NCI-H1105 treated with DMSO at 0.1 percent for 48 hours (cell line): ENCODE data around the gene BRCA2.

Source experiments
- DNase-seq: peaks from one replicate; lab custom pipeline; 2025; lab: John Stamatoyannopoulos, UW

Gene BRCA2

DNA sequence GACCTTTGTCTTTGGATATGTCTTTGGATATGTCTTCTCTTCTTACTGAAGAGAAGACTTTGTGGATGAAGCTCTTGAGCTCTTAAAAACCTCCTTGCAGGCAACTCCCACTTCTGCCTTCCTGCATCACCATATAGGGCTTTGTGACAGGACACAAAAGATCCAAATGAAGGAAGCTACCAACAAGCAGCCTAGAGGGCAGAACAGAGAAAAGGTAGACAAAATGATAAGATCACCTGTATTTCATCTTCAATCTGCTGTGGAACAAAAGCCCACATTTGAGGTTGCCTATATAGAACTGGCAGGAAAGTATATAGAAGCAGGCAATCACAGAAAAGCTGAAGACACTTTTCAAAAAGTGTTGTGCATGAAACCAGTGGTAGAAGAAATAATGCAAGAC lies 70.1 kb downstream of the BRCA2 start:
- DNase-seq, result no peak

DNA sequence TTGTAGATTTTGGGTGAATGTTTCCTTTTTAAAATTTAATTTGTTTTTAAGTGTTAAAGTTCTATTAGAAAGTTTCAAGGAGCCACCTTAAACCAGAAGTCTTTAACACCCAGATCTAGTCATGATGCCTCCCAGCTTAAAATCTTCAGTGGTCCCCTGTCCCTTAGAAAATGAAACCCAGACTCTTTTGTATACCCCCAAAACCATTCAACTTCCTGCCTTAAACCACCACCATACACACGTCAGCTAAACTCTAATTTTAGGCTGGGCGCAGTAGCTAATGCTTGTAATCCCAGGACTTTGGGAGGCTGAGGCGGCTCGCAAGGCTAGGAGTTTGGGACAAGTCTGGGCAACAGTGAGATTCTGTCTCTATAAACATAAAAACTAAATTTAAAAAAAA lies 74.7 kb downstream of the BRCA2 start:
- DNase-seq, result no peak

DNA sequence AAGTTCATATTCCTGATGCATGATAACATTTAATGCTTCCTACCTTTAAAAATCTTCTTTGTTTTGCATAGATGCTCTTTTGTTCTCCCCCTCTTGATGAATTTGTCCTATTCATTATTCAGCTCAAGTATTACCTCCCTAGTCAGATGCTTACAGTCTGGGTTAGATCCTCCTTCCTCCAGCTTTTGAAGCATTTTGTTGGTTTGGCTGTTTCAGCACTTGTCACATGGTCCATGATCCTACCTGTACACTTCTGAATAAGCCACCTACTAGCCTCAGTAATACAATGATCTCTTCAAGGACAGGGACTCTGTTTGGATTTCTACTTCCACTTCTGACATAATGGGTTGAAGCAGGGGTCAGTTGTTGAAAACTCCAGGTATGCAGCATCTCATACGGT lies 75.2 kb downstream of the BRCA2 start:
- DNase-seq, result no peak

DNA sequence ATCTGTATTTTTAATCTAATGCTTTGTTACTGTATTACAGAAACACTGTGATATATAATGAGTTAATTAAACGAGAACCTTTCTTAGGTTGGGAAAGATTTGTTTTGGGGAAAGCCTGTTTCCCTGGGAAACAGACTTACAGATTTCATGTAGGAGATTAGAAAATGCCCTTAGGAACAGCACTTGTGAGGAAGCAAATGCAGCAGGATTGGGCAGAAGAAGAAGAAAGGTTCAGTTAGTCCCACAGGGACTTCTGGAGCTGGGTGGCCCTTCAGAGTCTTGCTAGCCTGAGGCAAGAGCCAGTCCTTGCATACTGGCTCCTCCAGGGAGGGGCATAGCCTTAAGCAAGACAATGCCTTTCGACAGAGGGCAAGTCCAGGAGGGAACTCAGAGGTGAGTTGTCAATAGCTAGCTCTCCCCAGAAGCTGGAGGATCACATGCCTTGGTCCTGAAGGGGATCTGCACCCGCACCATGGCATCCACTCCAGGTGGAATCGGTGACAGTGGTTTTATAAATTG lies 75.9 kb downstream of the BRCA2 start:
- no peak for DNase-seq

DNA sequence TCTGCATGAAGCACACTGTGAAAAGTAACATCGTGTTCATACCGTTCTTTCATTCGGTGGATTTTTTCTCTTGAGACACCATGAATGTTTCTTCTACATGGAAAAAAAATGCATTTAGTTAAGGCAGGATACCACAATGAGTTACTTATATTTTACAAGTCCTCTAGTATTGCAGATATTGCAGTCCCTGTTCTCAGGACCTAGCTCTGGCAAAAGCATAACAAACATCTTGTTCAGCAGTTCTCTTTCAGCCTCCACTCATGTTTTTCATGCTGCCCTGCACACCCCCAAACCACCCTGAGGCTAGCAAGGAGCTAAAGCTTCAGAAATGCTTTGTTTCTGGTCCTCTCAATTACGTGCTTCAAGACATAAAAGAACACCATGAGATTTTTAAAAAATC lies 87.8 kb downstream of the BRCA2 start:
- DNase-seq, result no peak

DNA sequence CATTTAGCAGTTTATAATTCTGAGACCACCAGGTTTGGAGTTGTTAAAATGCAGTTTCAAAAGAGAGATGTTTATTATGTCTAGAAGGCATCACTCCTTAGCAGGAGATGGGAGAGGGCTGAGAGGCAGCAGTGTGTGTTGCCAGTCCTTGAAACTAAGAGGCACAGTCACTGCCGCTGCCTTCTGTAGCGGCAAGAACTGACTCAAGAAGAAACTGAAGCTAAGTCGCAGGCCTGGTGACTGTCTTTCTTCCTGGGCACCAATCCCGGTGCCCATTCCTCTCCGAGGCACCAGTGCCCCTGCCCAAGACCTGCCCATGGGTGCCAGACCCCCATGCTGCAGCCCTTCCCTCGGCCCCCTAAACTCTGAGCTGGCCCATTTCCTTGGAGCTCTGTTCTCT lies 92.5 kb downstream of the BRCA2 start:
- DNase-seq, result no peak

DNA sequence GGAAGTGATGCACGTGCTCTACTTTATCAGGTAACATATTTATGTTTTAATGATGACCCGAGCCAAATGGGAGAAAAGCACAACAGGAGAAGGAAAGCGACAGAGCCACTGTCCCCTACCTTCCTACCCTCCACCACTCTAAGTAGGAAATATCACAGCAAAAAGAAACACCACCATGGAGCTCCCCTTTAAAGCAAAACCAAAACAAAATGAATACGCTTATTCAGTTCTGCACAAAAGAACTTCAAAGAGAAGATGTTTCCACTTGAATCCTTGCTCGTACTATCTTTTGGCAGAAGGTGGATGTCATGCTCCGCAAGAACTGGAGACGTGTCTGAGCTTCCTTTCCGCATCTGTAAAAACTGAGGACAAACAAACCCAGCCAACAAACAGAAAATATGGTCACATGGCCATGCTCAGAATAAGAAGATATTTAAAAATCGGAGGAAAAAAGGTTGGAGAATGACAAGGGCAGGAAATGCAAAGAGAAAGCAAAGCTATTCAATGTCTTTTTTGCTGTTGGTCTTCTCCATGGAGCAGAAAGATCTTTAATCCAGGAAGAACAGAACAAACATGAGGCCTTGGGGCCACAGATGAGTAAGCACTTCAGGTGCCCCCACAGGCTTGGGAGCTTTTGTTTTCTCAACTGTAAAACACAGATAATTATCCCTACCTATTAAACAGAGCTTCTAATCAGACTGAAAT lies 93.1 kb downstream of the BRCA2 start:
- DNase-seq, result peak; percentile 57

DNA sequence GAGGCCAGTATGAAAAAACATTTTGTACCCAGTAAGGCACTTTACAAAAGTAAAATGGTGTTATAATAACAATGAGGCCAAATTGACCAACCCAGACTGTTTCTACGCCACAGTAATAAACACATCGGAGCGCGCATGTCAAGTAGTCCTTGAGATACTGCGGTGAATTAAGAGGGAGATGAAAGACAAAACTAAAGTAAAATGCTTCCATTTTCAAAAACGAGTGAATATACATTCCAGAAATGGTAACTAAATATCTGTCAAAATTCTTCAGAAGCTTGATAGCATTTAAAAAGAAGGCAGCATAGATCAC lies 93.6 kb downstream of the BRCA2 start:
- no peak for DNase-seq

DNA sequence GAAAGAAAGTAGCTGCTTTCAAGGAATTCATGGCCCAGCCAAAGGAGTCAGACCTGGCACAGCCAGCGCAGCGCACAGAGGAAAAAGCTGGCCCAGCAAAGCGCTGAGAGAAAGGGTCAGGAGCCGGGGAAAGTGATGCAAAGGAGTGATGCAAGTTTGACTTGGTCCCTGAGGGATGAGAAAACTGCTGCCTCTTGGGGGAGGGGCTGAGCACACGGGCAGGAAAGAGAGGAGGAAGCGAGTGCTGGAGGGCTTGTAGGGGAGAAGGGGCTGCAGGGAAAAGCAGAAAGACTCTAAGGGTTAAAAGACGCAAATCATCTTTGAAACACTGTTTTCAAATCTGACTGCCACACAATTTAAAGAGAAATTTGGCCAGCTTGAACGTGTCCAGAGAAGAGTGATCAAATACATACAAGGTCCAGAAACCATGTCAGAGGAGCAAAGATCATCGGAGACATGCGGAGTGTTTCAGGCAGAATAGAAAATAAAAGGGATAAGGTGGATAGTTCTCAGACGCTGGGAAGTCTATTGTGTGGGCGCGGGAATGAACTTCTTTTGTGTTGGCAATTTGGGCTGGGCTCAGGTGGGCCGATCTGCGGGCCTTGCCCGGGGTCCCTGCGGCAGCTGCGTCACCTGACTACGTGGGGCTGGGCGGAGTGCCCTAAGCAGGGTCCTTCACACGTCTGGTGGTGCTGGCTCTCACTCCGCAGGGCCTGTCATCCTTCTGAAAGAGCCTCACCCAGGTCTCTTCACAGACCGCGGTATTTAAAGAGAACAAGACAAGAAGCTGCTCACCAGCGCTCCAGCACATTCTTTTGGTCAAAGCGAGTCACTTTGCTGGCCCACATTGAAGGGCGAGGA lies 94.5 kb downstream of the BRCA2 start:
- peak; percentile 25 for DNase-seq

DNA sequence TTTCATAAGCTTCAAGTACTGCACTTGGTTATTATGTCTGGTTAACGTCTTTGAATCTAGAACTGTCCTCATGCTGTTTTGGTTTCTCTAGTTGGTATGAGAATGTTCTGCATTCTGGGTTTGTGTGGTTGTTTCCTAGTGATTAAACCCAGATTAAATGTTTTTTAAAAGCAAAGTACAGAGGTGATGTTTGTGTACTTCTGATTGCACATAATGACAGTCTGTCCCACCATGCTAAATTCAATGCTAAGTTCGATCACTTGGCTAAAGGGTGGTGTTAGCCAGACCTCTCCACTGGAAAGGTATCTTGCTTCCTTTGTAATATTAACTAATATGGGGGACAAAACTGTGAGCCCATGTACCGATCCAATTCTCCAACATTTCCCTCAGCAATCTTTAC lies 98.0 kb downstream of the BRCA2 start:
- DNase-seq, result no peak

DNA sequence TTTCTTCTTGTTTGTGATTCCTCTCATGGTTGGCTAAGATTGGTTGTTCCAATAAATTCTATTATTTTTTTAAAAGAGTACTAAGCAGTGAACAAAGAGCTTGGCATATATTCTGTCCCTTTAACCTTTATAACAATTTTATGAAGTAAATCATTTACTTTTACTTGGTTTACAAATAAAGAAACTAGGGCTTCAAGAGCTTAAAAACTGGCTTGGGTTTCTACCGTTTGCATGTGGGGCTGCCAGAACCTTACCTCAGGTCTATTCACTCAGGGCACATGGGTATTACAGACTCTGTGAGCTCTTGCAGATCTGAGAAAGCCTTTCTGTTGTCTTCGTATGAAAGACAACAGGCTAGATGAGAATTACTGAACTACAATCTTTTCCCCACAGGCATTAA lies 99.3 kb downstream of the BRCA2 start:
- no peak for DNase-seq

DNA sequence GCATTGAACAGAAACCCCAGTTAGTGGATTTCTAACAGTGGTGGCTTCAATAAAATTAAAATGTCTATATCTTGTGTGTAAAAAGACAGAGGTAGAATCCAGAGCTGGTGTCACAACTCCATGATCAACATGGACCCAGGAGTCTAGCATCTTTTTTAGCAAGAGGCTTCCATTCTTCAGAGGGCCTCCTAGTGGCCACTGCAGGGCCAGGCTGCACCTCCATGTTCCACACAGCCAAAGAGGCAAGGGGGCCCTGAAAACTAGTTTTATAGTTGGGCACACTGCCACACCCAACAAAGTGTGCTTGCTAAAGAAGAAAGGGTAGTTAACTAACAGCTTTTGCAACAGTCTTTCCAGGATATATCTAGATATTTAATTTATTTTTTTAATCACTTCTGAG lies 99.7 kb downstream of the BRCA2 start:
- DNase-seq, result no peak

DNA sequence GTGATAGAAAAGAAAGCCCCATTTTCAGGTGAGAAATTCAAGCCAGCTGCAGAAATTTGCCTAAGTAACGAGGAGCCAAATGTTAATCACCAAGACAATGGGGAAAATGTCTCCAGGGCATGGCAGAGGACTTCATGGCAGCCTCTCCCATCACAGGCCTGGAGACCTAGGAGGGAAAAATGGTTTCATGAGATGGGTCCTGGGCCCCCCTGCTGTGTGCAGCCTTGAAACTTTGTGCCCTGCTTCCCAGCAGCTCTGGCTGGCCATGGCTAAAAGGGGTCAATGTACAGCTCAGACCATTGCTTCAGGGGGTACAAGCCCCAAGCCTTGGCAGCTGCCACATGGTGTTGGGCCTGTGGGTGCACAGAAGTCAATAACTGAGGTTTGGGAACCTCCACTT lies 102.7 kb downstream of the BRCA2 start:
- DNase-seq, result no peak

DNA sequence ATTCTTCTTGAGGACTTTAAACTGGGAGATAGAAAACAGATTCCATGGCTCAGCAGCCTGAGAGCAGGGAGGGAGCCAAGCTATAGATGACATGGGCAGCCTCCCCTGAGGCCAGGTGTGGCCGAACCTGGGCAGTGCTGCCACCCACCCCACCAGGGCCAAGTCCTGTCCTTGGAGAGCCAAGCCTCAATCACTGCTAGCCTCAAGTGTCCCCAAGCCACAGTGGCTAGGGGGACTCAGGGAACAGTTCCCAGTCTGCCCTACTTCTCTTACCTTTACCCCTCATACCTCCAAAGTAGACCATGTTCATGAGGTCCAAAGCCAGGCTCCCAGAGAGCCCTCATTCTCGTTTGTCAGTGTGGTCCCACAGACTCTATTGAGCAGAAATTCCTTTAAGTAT lies 104.6 kb downstream of the BRCA2 start:
- no peak for DNase-seq

DNA sequence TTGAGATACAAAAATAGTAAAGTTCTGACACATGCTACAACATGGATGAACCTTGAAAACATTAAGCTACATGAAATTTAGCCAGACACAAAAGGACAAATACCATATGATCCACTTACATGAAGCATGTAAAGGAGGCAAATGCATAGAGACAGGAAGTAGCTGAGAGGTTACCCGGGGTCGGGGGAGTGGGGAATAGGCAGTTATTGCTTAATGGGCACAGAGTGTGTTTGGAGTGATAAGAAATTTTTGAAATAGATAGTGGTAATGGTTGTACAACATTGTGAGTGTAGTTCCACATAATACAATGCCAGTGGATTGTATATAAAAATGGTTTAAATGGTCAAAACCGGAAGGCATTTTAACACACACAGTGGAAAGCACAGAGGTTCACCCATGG lies 108.3 kb downstream of the BRCA2 start:
- no peak for DNase-seq

DNA sequence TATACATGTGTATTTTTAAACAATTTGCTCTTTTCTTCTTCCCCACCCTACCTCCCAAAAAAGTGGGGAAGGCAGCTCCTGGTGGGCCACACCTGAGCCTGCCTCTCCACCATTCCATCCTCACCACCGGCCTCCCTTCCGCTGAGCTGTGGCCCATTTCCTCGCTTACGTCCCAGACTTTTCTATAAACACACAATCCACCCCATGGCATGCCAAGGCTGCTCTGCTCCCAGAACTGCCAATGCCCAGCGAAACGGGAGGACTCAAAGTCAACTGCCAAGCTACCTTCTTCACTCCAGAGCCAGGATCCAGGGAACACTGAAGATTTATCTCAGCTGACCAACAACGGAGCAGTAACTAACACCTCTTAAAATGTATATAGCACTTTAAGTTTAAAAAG lies 109.8 kb downstream of the BRCA2 start:
- DNase-seq, result no peak

DNA sequence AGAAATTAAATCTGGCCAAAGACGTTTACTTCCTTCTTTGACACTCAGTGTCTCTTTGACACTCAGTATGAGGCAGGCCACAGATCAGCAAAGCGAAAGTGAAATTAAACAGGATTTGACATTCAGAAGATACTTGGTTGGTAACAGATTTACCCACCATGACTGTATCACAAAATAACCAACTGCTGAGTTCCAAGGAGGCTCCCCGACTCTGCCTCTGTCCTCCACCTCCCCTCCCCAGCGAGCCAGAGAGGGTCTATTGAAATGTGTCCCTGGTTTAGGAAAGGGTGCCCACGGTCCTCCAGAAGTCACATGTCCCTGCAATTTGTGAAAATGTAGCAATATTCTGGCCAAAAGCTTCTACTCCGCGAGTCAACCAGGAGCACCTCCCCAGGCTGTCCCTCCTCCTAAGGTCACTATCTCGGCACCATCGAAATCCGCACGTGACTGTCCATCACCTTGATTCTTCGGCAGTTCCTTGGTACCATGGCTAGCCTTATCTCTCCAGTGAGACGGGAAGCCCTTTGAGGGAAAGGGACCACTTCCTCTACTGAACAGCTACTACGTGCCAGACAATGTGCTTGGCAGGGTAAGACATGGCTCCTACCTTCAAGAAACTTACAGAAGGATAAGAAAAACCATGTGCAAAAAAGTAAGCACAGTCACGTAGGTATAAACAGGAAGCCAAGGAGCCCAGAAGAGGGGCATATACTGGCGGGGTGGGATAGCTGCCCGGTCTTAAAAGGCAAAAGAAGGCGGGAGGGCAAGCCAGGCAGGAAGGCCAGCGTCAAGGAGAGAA lies 111.1 kb downstream of the BRCA2 start:
- DNase-seq, result no peak

DNA sequence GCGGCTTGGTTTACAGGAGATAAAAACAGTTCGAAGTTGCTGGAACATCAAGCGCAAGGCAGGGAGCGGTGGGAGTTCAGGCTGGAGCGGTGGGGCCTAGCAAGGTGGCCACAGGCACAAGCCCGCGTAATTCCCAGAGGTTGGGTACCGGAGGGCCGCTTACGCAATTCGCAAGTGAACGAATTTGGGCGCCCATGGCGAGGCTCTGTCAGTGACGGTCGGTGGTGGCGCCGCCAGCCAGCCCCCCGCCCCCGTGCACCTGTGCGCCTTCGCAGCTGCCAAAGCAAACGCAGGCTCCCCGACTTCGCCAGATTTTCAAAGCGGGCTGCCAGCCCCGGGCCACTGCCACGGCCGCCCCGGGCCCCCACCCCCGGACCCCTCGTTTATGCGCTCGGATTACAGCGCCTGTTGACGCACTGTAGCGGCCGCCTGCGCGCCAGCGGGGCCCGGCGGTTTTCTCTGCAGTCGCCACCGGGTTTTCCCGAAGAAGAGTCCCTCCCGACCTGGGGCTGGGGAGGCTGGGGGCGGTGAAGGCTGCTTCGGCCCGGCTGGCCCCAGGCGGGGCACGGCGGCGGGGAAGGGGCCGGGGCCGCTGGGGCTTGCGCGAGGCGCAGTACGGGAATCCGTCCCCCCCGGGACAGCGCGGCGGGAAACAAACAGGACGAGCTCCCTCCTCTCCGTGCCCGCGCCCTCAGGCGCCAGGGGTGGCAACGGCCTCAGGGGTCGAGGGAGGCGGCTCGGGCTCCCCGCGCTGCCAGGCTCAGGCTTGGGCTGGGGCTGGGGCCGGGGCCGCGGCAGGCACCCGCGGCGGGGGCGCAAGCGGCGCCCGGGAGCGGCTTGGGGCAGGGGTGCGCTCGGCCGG lies 111.9 kb downstream of the BRCA2 start:
- DNase-seq, result peak; percentile 41

DNA sequence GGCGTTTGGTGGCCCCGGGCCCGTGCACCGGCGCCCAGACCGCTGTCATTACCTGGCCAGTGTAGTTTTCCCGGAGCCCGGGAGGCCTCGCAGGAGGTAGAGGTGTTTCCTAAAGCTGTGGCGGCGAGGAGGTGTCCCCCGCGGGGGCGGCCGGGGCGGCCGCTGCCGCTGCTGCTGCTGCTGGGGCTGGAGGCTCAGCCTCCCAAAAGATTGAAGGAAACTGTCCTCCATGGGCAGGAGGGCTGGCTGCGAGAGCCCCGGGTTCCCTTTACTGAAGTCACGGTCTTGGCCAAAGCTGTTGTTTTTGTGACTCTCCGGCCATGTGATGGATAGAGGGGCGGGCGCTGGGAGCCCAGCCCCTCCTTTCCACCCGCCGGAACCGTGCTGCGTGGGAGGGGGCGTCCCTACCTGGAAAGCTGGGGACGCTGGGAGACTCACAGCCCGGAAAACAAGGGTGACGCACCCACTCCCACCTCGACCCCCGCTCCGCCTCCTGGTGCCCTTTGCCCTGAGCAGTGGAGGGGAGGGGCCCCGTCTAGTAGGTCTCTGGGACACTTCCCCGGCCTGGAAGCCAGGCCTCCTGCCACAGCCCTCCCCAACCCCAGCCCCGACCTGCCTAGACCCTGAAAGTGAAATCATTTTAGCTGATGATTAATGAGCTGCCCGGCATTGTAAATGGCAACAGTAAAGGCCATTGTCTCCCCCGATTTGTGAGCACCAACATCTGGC lies 112.7 kb downstream of the BRCA2 start, which contains the start of gene N4BP2L1:
Gene N4BP2L1, minus strand, starts transcription at position 279 of the 729 bp plus-strand sequence. Its CDS starts 48 bp downstream, at position 231.
- DNase-seq, result peak; percentile 55

DNA sequence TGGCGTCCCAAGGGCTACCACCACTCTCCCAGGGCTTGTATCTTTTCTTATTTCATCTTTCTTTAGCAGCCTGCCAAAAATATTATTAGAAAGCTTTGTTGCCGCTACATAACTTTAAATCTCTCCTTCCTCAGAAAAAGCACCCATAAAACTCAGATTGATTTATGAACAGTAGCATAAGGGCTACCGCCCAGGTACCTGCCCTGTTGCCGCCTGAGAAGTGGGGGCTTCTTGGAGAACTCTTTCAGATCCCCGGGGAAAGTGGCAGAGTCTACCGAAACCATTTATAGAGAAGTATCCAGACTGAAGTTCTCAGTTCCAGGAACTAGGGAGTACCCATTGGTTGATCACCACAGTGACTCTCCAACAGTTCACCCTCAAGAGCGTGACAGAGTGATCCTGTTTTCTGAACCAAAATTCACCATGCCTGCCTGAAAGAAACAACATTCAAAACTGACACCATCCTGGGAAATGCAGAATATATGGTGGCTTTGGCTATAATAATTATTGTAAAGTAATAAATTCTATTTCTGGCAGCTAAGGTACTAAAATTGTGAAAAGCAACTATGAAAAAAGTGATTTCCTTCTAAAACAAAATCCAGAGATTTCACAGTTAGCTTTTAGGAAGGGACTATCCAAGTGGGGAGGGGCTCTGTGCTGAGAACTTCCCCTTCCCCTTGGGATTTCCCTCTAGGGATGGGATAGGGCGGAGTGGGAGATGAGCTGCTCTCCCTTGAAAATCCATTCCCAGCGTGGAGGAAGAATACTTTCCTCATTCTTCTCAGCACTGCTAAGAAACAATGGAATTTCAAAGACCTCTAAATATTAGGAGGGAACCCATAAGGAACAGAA lies 113.5 kb downstream of the BRCA2 start:
- DNase-seq, result no peak
